Astrocyte (in vitro differentiated cells and primary cell): ENCODE results near the gene MFAP3. TPM values are rescaled to one million over a fixed set of nuclear protein-coding genes. Genes with fewer than 3 reads are reported as not detected.
A peak's percentile ranks its signal among the peaks of the same experiment; 100 is the strongest.

Experiments used
- DNase-seq: peaks from one replicate; pipeline ENCODE4 v3.0.0-alpha.2; 2010; ENCODE audit warnings: low read depth
- FAIRE-seq: peaks from 2 replicates; lab custom pipeline; 2011; peaks lifted over from hg19 to GRCh38; lab: Jason Lieb, UNC
- H2AFZ ChIP-seq: 2 replicates; pipeline ENCODE4 v1.6.0; 2012; ENCODE audit warnings: low read depth, low read length, inconsistent platforms
- H3K27ac ChIP-seq: 2 replicates; pipeline ENCODE4 v1.5.1; 2011; ENCODE audit warnings: low read depth, low read length, inconsistent platforms
- H3K27me3 ChIP-seq: 2 replicates; pipeline ENCODE4 v1.6.0; 2011; ENCODE audit warnings: low read length, inconsistent platforms; ENCODE audit not compliant: insufficient read depth
- H3K36me3 ChIP-seq: 2 replicates; pipeline ENCODE4 v1.5.1; 2011; ENCODE audit warnings: low read length, inconsistent platforms; ENCODE audit not compliant: insufficient read depth
- H3K4me1 ChIP-seq: 2 replicates; pipeline ENCODE4 v1.5.1; 2011; ENCODE audit warnings: low read length, inconsistent platforms; ENCODE audit not compliant: insufficient read depth
- H3K4me2 ChIP-seq: 2 replicates; pipeline ENCODE4 v1.6.0; 2012; ENCODE audit warnings: low read length, inconsistent platforms
- H3K4me3 ChIP-seq: 2 replicates; pipeline ENCODE4 v1.5.1; 2011; ENCODE audit warnings: low read depth, mild to moderate bottlenecking, low read length, inconsistent platforms; ENCODE audit not compliant: insufficient read depth
- H3K79me2 ChIP-seq: 2 replicates; pipeline ENCODE4 v1.6.0; 2012; ENCODE audit warnings: mild to moderate bottlenecking, low read length, inconsistent platforms; ENCODE audit not compliant: insufficient read depth
- H3K9ac ChIP-seq: 2 replicates; pipeline ENCODE4 v1.6.0; 2012; ENCODE audit warnings: mild to moderate bottlenecking, low read length, inconsistent platforms
- H3K9me3 ChIP-seq: 2 replicates; pipeline ENCODE4 v1.5.1; 2012; ENCODE audit warnings: low read depth, mild to moderate bottlenecking, low read length, inconsistent platforms; ENCODE audit not compliant: insufficient read depth
- H4K20me1 ChIP-seq: 2 replicates; pipeline ENCODE4 v1.6.0; 2012; ENCODE audit warnings: low read length, inconsistent platforms; ENCODE audit not compliant: insufficient read depth
- H3K27ac Mint-ChIP-seq: one replicate; pipeline ENCODE4 v1.8.0; 2021; ENCODE audit warnings: mild to moderate bottlenecking, mixed read lengths; ENCODE audit not compliant: unreplicated experiment
- H3K27me3 Mint-ChIP-seq: one replicate; pipeline ENCODE4 v1.8.0; 2021; ENCODE audit warnings: low read depth, mixed read lengths; ENCODE audit not compliant: unreplicated experiment
- H3K36me3 Mint-ChIP-seq: one replicate; pipeline ENCODE4 v1.8.0; 2021; ENCODE audit warnings: low read depth, mixed read lengths; ENCODE audit not compliant: unreplicated experiment
- H3K4me1 Mint-ChIP-seq: one replicate; pipeline ENCODE4 v1.8.0; 2021; ENCODE audit warnings: low read depth, mixed read lengths; ENCODE audit not compliant: unreplicated experiment
- H3K4me3 Mint-ChIP-seq: one replicate; pipeline ENCODE4 v1.8.0; 2021; ENCODE audit warnings: mild to moderate bottlenecking, moderate library complexity, mixed read lengths; ENCODE audit not compliant: unreplicated experiment
- H3K9me3 Mint-ChIP-seq: one replicate; pipeline ENCODE4 v1.8.0; 2021; ENCODE audit warnings: mild to moderate bottlenecking, mixed read lengths; ENCODE audit not compliant: unreplicated experiment
- EZH2 ChIP-seq: IDR thresholded peaks from 2 replicates; pipeline ENCODE4 v1.6.1; 2012; ENCODE audit warnings: mild to moderate bottlenecking, low read length, inconsistent platforms; ENCODE audit not compliant: insufficient read depth
- total RNA-seq: library from RNA; stranded (reverse); gene quantifications from 2 replicates; pipeline ENCODE4 v1.2.1, GENCODE V29; 2021
- TF ChIP-seq, protein P1 (sequence below): IDR thresholded peaks from 2 replicates; pipeline ENCODE4 v1.5.1; 2011; ENCODE audit warnings: low read depth, mild to moderate bottlenecking, inconsistent platforms, low read length, moderate library complexity; ENCODE audit not compliant: insufficient read depth

The MFAP3 gene
- total RNA-seq, 1 donor from 2014 or later: 45.8 TPM

DNA sequence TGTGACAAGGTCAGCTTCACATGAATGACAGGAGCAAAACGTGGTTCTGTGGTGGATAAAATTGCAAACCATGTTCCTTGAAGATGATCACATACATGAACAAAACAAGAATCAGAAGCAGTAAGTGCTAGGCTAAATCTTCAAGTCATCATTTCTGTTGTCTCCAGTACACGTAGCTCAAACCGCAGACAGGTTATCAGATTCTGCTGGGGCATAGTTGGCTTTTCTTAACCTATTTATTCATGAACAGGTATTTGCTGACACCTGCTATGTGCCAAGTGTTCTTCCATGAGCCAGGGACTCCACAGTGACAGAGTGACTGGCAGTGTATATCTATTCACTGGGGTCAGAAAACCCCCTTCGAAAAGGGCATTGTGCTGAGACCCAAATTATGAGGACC, 20.8 kb downstream of the MFAP3 start:
- Histone ChIP-seq H3K4me1 (peaks cover 10% of the 10 kb centered on the region), H3K9me3 (no peaks in the 10 kb centered on the region), H3K27me3 (no peaks in the 10 kb centered on the region), H4K20me1 (peaks cover 49% of the 10 kb centered on the region), H3K4me2 (no peak overlapping the region), H3K9ac (no peak overlapping the region), H3K79me2 (no peaks in the 10 kb centered on the region), H2AFZ (no peak overlapping the region), H3K4me3 (no peak overlapping the region), H3K27ac (no peak overlapping the region), H3K36me3 (no peaks in the 10 kb centered on the region)
- peaks cover 13% of the 10 kb centered on the region for H3K4me1 Mint-ChIP-seq
- no peaks in the 10 kb centered on the region for H3K27me3 Mint-ChIP-seq
- H3K36me3 Mint-ChIP-seq: no peaks in the 10 kb centered on the region
- TF ChIP-seq, protein P1, sequence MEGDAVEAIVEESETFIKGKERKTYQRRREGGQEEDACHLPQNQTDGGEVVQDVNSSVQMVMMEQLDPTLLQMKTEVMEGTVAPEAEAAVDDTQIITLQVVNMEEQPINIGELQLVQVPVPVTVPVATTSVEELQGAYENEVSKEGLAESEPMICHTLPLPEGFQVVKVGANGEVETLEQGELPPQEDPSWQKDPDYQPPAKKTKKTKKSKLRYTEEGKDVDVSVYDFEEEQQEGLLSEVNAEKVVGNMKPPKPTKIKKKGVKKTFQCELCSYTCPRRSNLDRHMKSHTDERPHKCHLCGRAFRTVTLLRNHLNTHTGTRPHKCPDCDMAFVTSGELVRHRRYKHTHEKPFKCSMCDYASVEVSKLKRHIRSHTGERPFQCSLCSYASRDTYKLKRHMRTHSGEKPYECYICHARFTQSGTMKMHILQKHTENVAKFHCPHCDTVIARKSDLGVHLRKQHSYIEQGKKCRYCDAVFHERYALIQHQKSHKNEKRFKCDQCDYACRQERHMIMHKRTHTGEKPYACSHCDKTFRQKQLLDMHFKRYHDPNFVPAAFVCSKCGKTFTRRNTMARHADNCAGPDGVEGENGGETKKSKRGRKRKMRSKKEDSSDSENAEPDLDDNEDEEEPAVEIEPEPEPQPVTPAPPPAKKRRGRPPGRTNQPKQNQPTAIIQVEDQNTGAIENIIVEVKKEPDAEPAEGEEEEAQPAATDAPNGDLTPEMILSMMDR: no peak
- no peak for TF ChIP-seq EZH2
- no peak overlapping the region for H3K27ac Mint-ChIP-seq
- H3K9me3 Mint-ChIP-seq: no peaks in the 10 kb centered on the region
- DNase-seq (no peak), FAIRE-seq (peak; percentile 26)
- no peak overlapping the region for H3K4me3 Mint-ChIP-seq

DNA sequence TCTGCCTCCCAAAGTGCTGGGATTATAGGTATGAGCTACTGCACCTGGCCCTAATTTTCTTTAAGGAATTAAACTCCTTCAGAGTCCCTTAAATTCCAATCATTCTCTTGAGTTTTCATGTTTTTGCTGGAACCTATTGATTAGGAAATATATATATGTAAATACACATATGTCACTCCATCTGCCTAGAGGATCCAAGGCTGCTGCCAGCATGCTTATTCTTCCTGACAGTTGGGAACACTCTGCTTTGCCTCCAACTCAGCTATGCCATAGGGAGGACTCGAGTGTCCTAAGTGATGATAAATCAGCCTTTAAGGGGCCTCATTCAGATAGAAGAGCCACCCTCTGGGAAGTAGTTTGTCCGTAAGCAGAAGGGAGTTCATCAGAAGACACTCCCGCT, 21.8 kb downstream of the MFAP3 start:
- Histone ChIP-seq H4K20me1 (peaks cover 41% of the 10 kb centered on the region), H2AFZ (no peak overlapping the region), H3K27me3 (no peaks in the 10 kb centered on the region), H3K9me3 (no peaks in the 10 kb centered on the region), H3K79me2 (no peaks in the 10 kb centered on the region), H3K4me2 (no peak overlapping the region), H3K27ac (no peak overlapping the region), H3K36me3 (no peaks in the 10 kb centered on the region), H3K9ac (no peak overlapping the region), H3K4me3 (no peak overlapping the region), H3K4me1 (peaks cover 10% of the 10 kb centered on the region)
- Mint-ChIP-seq H3K4me1 (peaks cover 13% of the 10 kb centered on the region), H3K27ac (no peak overlapping the region), H3K9me3 (no peaks in the 10 kb centered on the region), H3K36me3 (no peaks in the 10 kb centered on the region), H3K4me3 (no peak overlapping the region), H3K27me3 (no peaks in the 10 kb centered on the region)
- DNase-seq (no peak), FAIRE-seq (no peak)
- TF ChIP-seq EZH2: no peak
- TF ChIP-seq, protein P1: no peak

GRCh38 chr5:154063372-154063771, 24.6 kb downstream of the MFAP3 start:
- Histone ChIP-seq H4K20me1 (peaks cover 15% of the 10 kb centered on the region), H3K9ac (no peak overlapping the region), H3K4me3 (no peak overlapping the region), H3K27ac (no peak overlapping the region), H3K36me3 (no peaks in the 10 kb centered on the region), H3K4me1 (peaks cover 3% of the 10 kb centered on the region), H3K27me3 (no peaks in the 10 kb centered on the region), H3K4me2 (no peak overlapping the region), H3K79me2 (no peaks in the 10 kb centered on the region), H3K9me3 (no peaks in the 10 kb centered on the region), H2AFZ (no peak overlapping the region)
- Mint-ChIP-seq H3K9me3 (no peaks in the 10 kb centered on the region), H3K36me3 (no peaks in the 10 kb centered on the region), H3K27ac (no peak overlapping the region), H3K4me1 (peaks cover 3% of the 10 kb centered on the region), H3K27me3 (no peaks in the 10 kb centered on the region), H3K4me3 (no peak overlapping the region)
- TF ChIP-seq, protein P1: no peak
- no peak for TF ChIP-seq EZH2
- FAIRE-seq: no peak
- no peak for DNase-seq
